HG03354 (cell line): ENCODE measurements around the gene C1R.
"Not testable (repeated sequence)": the region's sequence is repeated elsewhere in the genome, so short reads cannot be mapped to it uniquely, and the experiment has no call there.

ENCODE experiments used
- ATAC-seq: cut with Tn5 transposase; IDR thresholded peaks from one replicate; pipeline ENCODE4 v1.9.1; 2021; ENCODE audit warnings: mild to moderate bottlenecking; ENCODE audit not compliant: unreplicated experiment, poor library complexity, severe bottlenecking

C1R gene

GRCh38 chr12:7049973-7050372 is 42.3 kb downstream of the C1R start:
- not testable (repeated sequence) for ATAC-seq

GRCh38 chr12:7049445-7049951 is 42.7 kb downstream of the C1R start:
- ATAC-seq = not testable (repeated sequence)

- no peak for ATAC-seq
These were observed 44.9 kb downstream of the C1R start for GRCh38 chr12:7047306-7047705.

GRCh38 chr12:7046383-7047105 is 45.7 kb downstream of the C1R start:
- no peak for ATAC-seq

GRCh38 chr12:7045913-7046312 is 46.3 kb downstream of the C1R start:
- no peak for ATAC-seq

- no peak for ATAC-seq
These were observed 49.4 kb downstream of the C1R start for GRCh38 chr12:7042842-7043241.

GRCh38 chr12:7039403-7039802 is 52.8 kb downstream of the C1R start:
- ATAC-seq = no peak

- no peak for ATAC-seq
These were observed 53.7 kb downstream of the C1R start for GRCh38 chr12:7038591-7038990.

- not testable (repeated sequence) for ATAC-seq
These were observed 54.8 kb downstream of the C1R start for GRCh38 chr12:7037411-7037810.

GRCh38 chr12:7035463-7035862 is 56.8 kb downstream of the C1R start:
- ATAC-seq = no peak

GRCh38 chr12:7034464-7034863 is 57.8 kb downstream of the C1R start:
- ATAC-seq = no peak

- ATAC-seq = no peak
These were observed 59.3 kb downstream of the C1R start for GRCh38 chr12:7032990-7033389.

GRCh38 chr12:7031306-7031705 is 60.9 kb downstream of the C1R start:
- no peak for ATAC-seq
